ENCODE data around the gene SH3TC2.

The SH3TC2 gene

GRCh38 chr5:149037817-149038216 is 25.0 kb downstream of the SH3TC2 start:
- no peaks in the 10 kb centered on the region for H3K36me3 ChIP-seq (ENCODE audit: control insufficient read depth, insufficient read depth, low read length)
- H3K79me2 ChIP-seq, result no peaks in the 10 kb centered on the region
- TF ChIP-seq CTCF (IDR thresholded peaks at IDR 0.05), result no peak
- no peaks in the 10 kb centered on the region for H3K27me3 ChIP-seq (ENCODE audit: control insufficient read depth, insufficient read depth, low read length)
- no peaks in the 10 kb centered on the region for H3K4me1 ChIP-seq
- no peaks in the 10 kb centered on the region for H3K9me3 ChIP-seq (ENCODE audit: control insufficient read depth, low read length)
- H3K4me3 ChIP-seq (ENCODE audit: low read depth, low read length), result no peak overlapping the region
- H3K27ac ChIP-seq, result no peak overlapping the region
- H3K4me2 ChIP-seq (ENCODE audit: low read length), result no peak overlapping the region
- no peak overlapping the region for H2AFZ ChIP-seq
- no peak overlapping the region for H3K9ac ChIP-seq

- H3K27ac ChIP-seq, result no peak overlapping the region
- no peaks in the 10 kb centered on the region for H3K4me1 ChIP-seq
- no peak for TF ChIP-seq CTCF (IDR thresholded peaks at IDR 0.05)
Measured at GRCh38 chr5:149036970-149037369, 25.9 kb downstream of the SH3TC2 start.

GRCh38 chr5:149036168-149036567 is 26.7 kb downstream of the SH3TC2 start:
- Histone ChIP-seq H3K4me3 (ENCODE audit: low read depth, low read length) (no peak overlapping the region), H3K27me3 (ENCODE audit: control insufficient read depth, insufficient read depth, low read length) (no peaks in the 10 kb centered on the region), H3K27ac (no peak overlapping the region), H3K4me1 (no peaks in the 10 kb centered on the region), H2AFZ (no peak overlapping the region), H3K79me2 (no peaks in the 10 kb centered on the region), H3K36me3 (ENCODE audit: control insufficient read depth, insufficient read depth, low read length) (no peaks in the 10 kb centered on the region), H3K9ac (no peak overlapping the region), H3K9me3 (ENCODE audit: control insufficient read depth, low read length) (no peaks in the 10 kb centered on the region), H3K4me2 (ENCODE audit: low read length) (no peak overlapping the region)
- TF ChIP-seq CTCF (IDR thresholded peaks at IDR 0.05), result no peak

More at GRCh38 chr5:149036970-149037369, 25.9 kb downstream of the SH3TC2 start:
- H3K9ac ChIP-seq, result no peak overlapping the region
- no peak overlapping the region for H2AFZ ChIP-seq
- H3K4me2 ChIP-seq (ENCODE audit: low read length), result no peak overlapping the region
- H3K36me3 ChIP-seq (ENCODE audit: control insufficient read depth, insufficient read depth, low read length), result no peaks in the 10 kb centered on the region
- H3K9me3 ChIP-seq (ENCODE audit: control insufficient read depth, low read length), result no peaks in the 10 kb centered on the region
- H3K27me3 ChIP-seq (ENCODE audit: control insufficient read depth, insufficient read depth, low read length), result no peaks in the 10 kb centered on the region
- no peaks in the 10 kb centered on the region for H3K79me2 ChIP-seq
- no peak overlapping the region for H3K4me3 ChIP-seq (ENCODE audit: low read depth, low read length)

GRCh38 chr5:149035372-149035790 is 27.5 kb downstream of the SH3TC2 start:
- TF ChIP-seq CTCF (IDR thresholded peaks at IDR 0.05), result peak; percentile 84
- H3K4me2 ChIP-seq (ENCODE audit: low read length), result no peak overlapping the region
- H3K36me3 ChIP-seq (ENCODE audit: control insufficient read depth, insufficient read depth, low read length), result no peaks in the 10 kb centered on the region
- H3K27ac ChIP-seq, result no peak overlapping the region
- no peaks in the 10 kb centered on the region for H3K79me2 ChIP-seq
- no peak overlapping the region for H3K4me3 ChIP-seq (ENCODE audit: low read depth, low read length)
- no peak overlapping the region for H3K9ac ChIP-seq
- no peaks in the 10 kb centered on the region for H3K4me1 ChIP-seq
- no peaks in the 10 kb centered on the region for H3K27me3 ChIP-seq (ENCODE audit: control insufficient read depth, insufficient read depth, low read length)
- H2AFZ ChIP-seq, result no peak overlapping the region
- H3K9me3 ChIP-seq (ENCODE audit: control insufficient read depth, low read length), result no peaks in the 10 kb centered on the region

GRCh38 chr5:149030838-149031397 is 31.9 kb downstream of the SH3TC2 start:
- no peak overlapping the region for H2AFZ ChIP-seq
- H3K27ac ChIP-seq, result no peak overlapping the region
- H3K9me3 ChIP-seq (ENCODE audit: control insufficient read depth, low read length), result no peaks in the 10 kb centered on the region
- H3K4me1 ChIP-seq, result no peaks in the 10 kb centered on the region
- no peaks in the 10 kb centered on the region for H3K36me3 ChIP-seq (ENCODE audit: control insufficient read depth, insufficient read depth, low read length)
- H3K79me2 ChIP-seq, result no peaks in the 10 kb centered on the region
- no peak for TF ChIP-seq CTCF (IDR thresholded peaks at IDR 0.05)
- no peaks in the 10 kb centered on the region for H3K27me3 ChIP-seq (ENCODE audit: control insufficient read depth, insufficient read depth, low read length)
- no peak overlapping the region for H3K4me2 ChIP-seq (ENCODE audit: low read length)
- H3K4me3 ChIP-seq (ENCODE audit: low read depth, low read length), result no peak overlapping the region
- no peak overlapping the region for H3K9ac ChIP-seq
